CD14-positive monocyte (primary cell): ENCODE measurements around the gene TOP3A. TPM values are rescaled to one million over a fixed set of nuclear protein-coding genes. Genes with fewer than 3 reads are reported as not detected.

Experiments used
- DNase-seq, 3 donors: peaks; one replicate each; pipeline ENCODE4 v3.0.0-alpha.2; 2011 to 2022
- H2AFZ ChIP-seq: 2 replicates; pipeline ENCODE4 v1.6.0; 2012; ENCODE audit warnings: mild to moderate bottlenecking, low read depth, low read length, inconsistent platforms; ENCODE audit not compliant: insufficient read depth, poor library complexity, severe bottlenecking
- H3K27ac ChIP-seq, 2 donors: 1 replicate in 1 of 2; 2 replicates in 1 of 2; pipeline ENCODE4 v1.5.1; 2012 to 2013; ENCODE audit warnings: low read length in 2 of 2, control low read depth in 1 of 2, inconsistent platforms in 1 of 2, low read depth in 1 of 2, mild to moderate bottlenecking in 1 of 2
- H3K27me3 ChIP-seq, 2 donors: one replicate each; pipeline versions ENCODE4 v1.6.0 to v1.6.1; 2011 to 2013; ENCODE audit warnings: low read length in 2 of 2; ENCODE audit not compliant: control insufficient read depth in 2 of 2, insufficient read depth in 2 of 2
- H3K36me3 ChIP-seq, 2 donors: replicated peaks in 1 of 2; 1 replicate in 1 of 2; 2 replicates in 1 of 2; pipeline versions ENCODE4 v1.5.1 to v1.6.1; 2012 to 2013; ENCODE audit warnings: low read length in 2 of 2, control low read depth in 1 of 2, inconsistent platforms in 1 of 2, mild to moderate bottlenecking in 1 of 2; ENCODE audit not compliant: insufficient read depth in 2 of 2, control insufficient read depth in 1 of 2
- H3K4me1 ChIP-seq, 2 donors: 1 replicate in 1 of 2; 2 replicates in 1 of 2; pipeline versions ENCODE4 v1.5.1 to v1.6.1; 2012 to 2013; ENCODE audit warnings: low read length in 2 of 2, control low read depth in 1 of 2, inconsistent platforms in 1 of 2, mild to moderate bottlenecking in 1 of 2, moderate library complexity in 1 of 2; ENCODE audit not compliant: insufficient read depth in 2 of 2, control insufficient read depth in 1 of 2
- H3K4me2 ChIP-seq: replicated peaks from 2 replicates; pipeline ENCODE3; 2012; ENCODE audit warnings: low read length, moderate library complexity, mild to moderate bottlenecking; ENCODE audit not compliant: poor library complexity, severe bottlenecking; ENCODE audit errors: extremely low read depth
- H3K4me3 ChIP-seq, 3 experiments: fragments of 200-600 bp in 1 of 3; sonication (generic) in 1 of 3; replicated peaks in 1 of 3; 1 replicate in 2 of 3; 2 replicates in 1 of 3; pipeline ENCODE4 v1.5.1; 2011 to 2013; ENCODE audit warnings: low read length in 3 of 3, mild to moderate bottlenecking in 3 of 3, control low read depth in 2 of 3, low read depth in 2 of 3, inconsistent platforms in 1 of 3, moderate library complexity in 1 of 3
- H3K79me2 ChIP-seq: 2 replicates; pipeline ENCODE4 v1.6.0; 2012; ENCODE audit warnings: mild to moderate bottlenecking, control low read depth, inconsistent platforms, low read length, moderate library complexity; ENCODE audit not compliant: insufficient read depth
- H3K9ac ChIP-seq: 2 replicates; pipeline ENCODE4 v1.6.0; 2017; ENCODE audit warnings: low read length, mild to moderate bottlenecking; ENCODE audit not compliant: insufficient read depth, poor library complexity, severe bottlenecking
- H3K9me3 ChIP-seq, 2 donors: replicated peaks in 1 of 2; 1 replicate in 1 of 2; 2 replicates in 1 of 2; pipeline versions ENCODE4 v1.5.1 to v1.6.1; 2012 to 2013; ENCODE audit warnings: low read length in 2 of 2, control low read depth in 1 of 2; ENCODE audit not compliant: control insufficient read depth in 1 of 2, insufficient read depth in 1 of 2
- H4K20me1 ChIP-seq: 2 replicates; pipeline ENCODE4 v1.6.0; 2012; ENCODE audit warnings: mild to moderate bottlenecking, low read length, control low read depth, moderate library complexity; ENCODE audit not compliant: insufficient read depth
- H3K27ac Mint-ChIP-seq, 7 donors: one replicate each; pipeline ENCODE4 v1.8.0; 2020; ENCODE audit warnings: mild to moderate bottlenecking in 7 of 7, mixed read lengths in 7 of 7, moderate library complexity in 6 of 7, inconsistent platforms in 2 of 7
- H3K27me3 Mint-ChIP-seq, 3 donors: one replicate each; pipeline ENCODE4 v1.8.0; 2021 to 2022; ENCODE audit warnings: low read depth in 3 of 3, mild to moderate bottlenecking in 3 of 3, mixed read lengths in 3 of 3, moderate library complexity in 3 of 3, inconsistent platforms in 1 of 3
- H3K36me3 Mint-ChIP-seq, 2 donors: one replicate each; pipeline ENCODE4 v1.8.0; 2020; ENCODE audit warnings: mixed read lengths in 2 of 2, inconsistent platforms in 1 of 2, mild to moderate bottlenecking in 1 of 2
- H3K4me1 Mint-ChIP-seq: one replicate; pipeline ENCODE4 v1.8.0; 2020; ENCODE audit warnings: mild to moderate bottlenecking, mixed read lengths
- H3K4me3 Mint-ChIP-seq, 2 donors: one replicate each; pipeline ENCODE4 v1.8.0; 2020; ENCODE audit warnings: mild to moderate bottlenecking in 2 of 2, mixed read lengths in 2 of 2, moderate library complexity in 1 of 2
- H3K9me3 Mint-ChIP-seq, 7 donors: one replicate each; pipeline ENCODE4 v1.8.0; 2020 to 2022; ENCODE audit warnings: mixed read lengths in 7 of 7, mild to moderate bottlenecking in 6 of 7, moderate library complexity in 6 of 7, inconsistent platforms in 2 of 7
- CTCF ChIP-seq: fragments of 200-600 bp; IDR thresholded peaks from one replicate; pipeline ENCODE4 v1.8.0; 2022; ENCODE audit warnings: antibody characterized with exemption, mild to moderate bottlenecking
- WGBS: methylation state at CpG from one replicate; pipeline ENCODE4 v1.1.5; 2013; ENCODE audit warnings: missing lambda C conversion rate; ENCODE audit not compliant: insufficient coverage; 5-methylcytosine and 5-hydroxymethylcytosine counted together
- intact Hi-C, 2 donors: fragments of 100-400 bp; cut with micrococcal nuclease; formaldehyde crosslinking; loops; one replicate each; pipeline versions ENCODE4 v1.15.0 to v1.15.1; 2023
- polyA plus RNA-seq, 3 donors: library from polyadenylated mRNA; depleted of rRNA in 1 of 3; unstranded in 2 of 3; stranded (reverse) in 1 of 3; fragments of 300-500 nt in 2 of 3; fragments of >200 nt in 1 of 3; fragmentation: Illumina TruSeq in 2 of 3; gene quantifications; 1 replicate in 2 of 3; 2 replicates in 1 of 3; pipeline ENCODE4 v1.2.3, GENCODE V29; 2012 to 2021

Gene TOP3A
- polyA plus RNA-seq, 3 donors: 15.2 to 25.6 (median 22.3) TPM

- H3K27ac ChIP-seq: peak overlapping the region; percentile 54 to 58
- H4K20me1 ChIP-seq: no peaks in the 10 kb centered on the region
- DNase-seq: peak; percentile 39 to 60 (median 50)
- no peak overlapping the region for H3K9ac ChIP-seq
- H3K4me3 ChIP-seq: peak overlapping the region in 1 of 3 experiments; percentile 3
- H3K9me3 Mint-ChIP-seq: no peaks in the 10 kb centered on the region
- TF ChIP-seq CTCF: no peak
- H2AFZ ChIP-seq: peak overlapping the region; percentile 68
- H3K27me3 Mint-ChIP-seq: peaks cover 0 to 2% (median 0%) of the 10 kb centered on the region in 3 donors
- H3K9me3 ChIP-seq: no peaks in the 10 kb centered on the region
- 68% methylated on average over 9 of the region's 10 CpGs for WGBS
- H3K4me1 Mint-ChIP-seq: peaks cover 10% of the 10 kb centered on the region
- peaks cover 20 to 41% of the 10 kb centered on the region in 2 donors for H3K36me3 Mint-ChIP-seq
- no peaks in the 10 kb centered on the region for H3K27me3 ChIP-seq
- peak overlapping the region; percentile 48 for H3K4me2 ChIP-seq
- intact Hi-C loops: no loop called here
- H3K27ac Mint-ChIP-seq: peak overlapping the region; percentile 74 to 90 (median 85)
- H3K4me3 Mint-ChIP-seq: peak overlapping the region in 1 of 2 donors; percentile 67
- peaks cover 14% of the 10 kb centered on the region in 2 donors for H3K4me1 ChIP-seq
- H3K36me3 ChIP-seq: peaks cover 15 to 20% of the 10 kb centered on the region in 2 donors
- H3K79me2 ChIP-seq: no peaks in the 10 kb centered on the region
Observed at GRCh38 chr17:18356624-18357023, 41.8 kb upstream of the TOP3A start.

DNA sequence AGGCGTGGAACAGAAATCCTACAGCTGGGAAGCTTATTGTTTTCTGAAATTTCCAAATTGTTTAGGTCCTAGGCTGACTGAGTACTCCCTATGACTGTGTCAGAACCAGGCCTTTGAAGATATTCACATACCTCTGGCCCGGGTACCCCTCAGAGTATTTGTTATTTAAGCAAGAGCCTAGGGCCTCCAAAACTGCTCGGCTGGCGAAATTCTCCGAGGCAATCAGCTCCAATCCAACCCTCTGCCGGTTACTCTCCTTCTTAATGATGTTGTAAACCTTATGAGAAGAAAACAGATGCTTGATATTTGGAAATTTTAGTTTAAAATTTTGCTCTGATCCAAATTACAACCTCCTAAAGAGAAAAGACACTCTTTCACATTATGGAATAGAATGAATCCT is 38.7 kb upstream of the TOP3A start:
- peaks cover 18 to 22% of the 10 kb centered on the region in 2 donors for H3K36me3 ChIP-seq
- H3K27me3 Mint-ChIP-seq: peaks cover 0 to 2% (median 0%) of the 10 kb centered on the region in 3 donors
- intact Hi-C loops: no loop called here
- H3K9ac ChIP-seq: no peak overlapping the region
- no peaks in the 10 kb centered on the region for H3K9me3 Mint-ChIP-seq
- H3K79me2 ChIP-seq: no peaks in the 10 kb centered on the region
- no peak overlapping the region for H3K4me2 ChIP-seq
- TF ChIP-seq CTCF: no peak
- peaks cover 23 to 42% of the 10 kb centered on the region in 2 donors for H3K36me3 Mint-ChIP-seq
- H3K27ac Mint-ChIP-seq: peak overlapping the region in 1 of 7 donors; percentile 10
- H3K27me3 ChIP-seq: no peaks in the 10 kb centered on the region
- H3K27ac ChIP-seq: no peak overlapping the region
- no CpG with 5 or more reads among the region's 6 CpGs for WGBS
- peaks cover 10% of the 10 kb centered on the region for H3K4me1 Mint-ChIP-seq
- peaks cover 14% of the 10 kb centered on the region in 2 donors for H3K4me1 ChIP-seq
- H2AFZ ChIP-seq: no peak overlapping the region
- H3K4me3 ChIP-seq: no peak overlapping the region
- DNase-seq: no peak
- no peaks in the 10 kb centered on the region for H4K20me1 ChIP-seq
- H3K4me3 Mint-ChIP-seq: no peak overlapping the region
- H3K9me3 ChIP-seq: no peaks in the 10 kb centered on the region
